HG03139 (cell line): Measurements from ENCODE around the gene PXYLP1.

Experiments
- ATAC-seq: cut with Tn5 transposase; IDR thresholded peaks from one replicate; pipeline ENCODE4 v1.9.1; 2021; ENCODE audit not compliant: unreplicated experiment

Gene PXYLP1

DNA sequence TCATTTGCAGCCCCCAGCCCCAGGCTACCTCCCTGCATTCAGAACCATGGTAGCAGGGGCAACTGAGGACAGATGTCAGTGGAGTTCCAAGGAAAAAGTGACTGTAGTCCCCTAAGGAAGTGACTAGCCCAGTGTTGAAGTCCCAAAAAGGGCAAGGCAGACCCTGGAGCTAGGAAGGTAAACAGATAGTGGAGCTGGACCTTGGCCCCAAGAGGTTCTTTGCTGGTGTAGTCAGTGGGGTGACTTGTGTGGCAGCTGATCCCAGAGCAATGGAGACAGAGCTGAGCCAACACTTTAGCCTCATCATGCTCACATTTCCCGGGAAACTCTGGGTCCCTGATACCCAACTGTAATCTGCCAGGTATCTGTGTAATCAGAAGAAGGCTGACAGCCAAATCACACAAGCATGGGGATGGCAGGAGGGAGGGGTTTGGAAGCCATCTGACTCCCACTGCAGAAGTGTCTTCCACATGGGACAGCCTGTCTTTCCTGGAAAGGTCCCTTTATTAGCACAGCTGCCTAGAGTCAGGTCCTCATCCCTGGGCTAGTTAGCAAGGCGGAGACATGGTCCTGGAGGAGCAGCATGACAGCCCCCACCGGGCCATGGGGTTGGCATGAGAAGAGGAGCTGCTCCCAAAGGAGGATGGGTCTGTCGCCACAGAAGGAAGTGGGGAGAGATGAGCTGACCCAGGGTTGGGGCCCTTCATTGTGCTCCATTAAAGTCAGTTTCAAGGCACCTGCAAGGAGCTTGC lies 39.8 kb downstream of the PXYLP1 start:
- no peak for ATAC-seq

- no peak for ATAC-seq
These were observed 41.5 kb downstream of the PXYLP1 start for GRCh38 chr3:141272906-141273662.

DNA sequence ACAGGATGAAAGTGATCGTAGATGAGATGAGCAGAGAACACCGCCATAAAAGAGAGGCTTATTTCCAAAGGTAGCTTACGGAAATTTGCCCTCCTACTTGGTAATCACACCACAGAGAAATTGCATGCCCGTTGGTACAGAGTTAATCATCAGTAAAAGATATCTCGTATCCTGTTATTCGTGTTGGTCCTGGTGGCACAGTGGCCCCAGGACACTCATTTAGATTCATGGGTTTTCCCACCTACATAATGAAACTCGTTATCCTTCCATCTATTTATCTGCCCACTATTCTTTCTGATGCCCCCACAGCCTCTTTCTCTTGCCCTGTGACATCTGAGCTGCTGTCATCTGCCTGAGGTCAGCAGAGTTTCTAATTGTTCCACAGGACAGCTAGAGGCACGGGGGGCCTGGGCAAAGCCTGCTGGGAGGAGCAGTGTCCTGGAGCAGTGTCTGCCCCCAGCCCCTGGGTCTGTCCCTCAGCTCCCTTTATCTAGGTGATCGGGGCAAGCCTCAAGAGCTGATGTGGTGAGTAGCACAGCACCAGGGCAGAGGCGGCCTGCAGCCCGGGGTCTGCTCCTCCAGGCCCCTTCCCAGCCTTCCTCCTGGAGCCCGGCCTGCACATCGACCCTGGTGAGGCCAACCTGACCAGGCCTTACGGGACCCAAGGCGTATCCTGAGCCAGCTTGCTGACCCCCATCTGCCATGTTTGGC lies 42.2 kb downstream of the PXYLP1 start:
- no peak for ATAC-seq

- no peak for ATAC-seq
These were observed 42.9 kb downstream of the PXYLP1 start for GRCh38 chr3:141274411-141275031.

GRCh38 chr3:141275032-141275422 lies 43.4 kb downstream of the PXYLP1 start:
- no peak for ATAC-seq

GRCh38 chr3:141275511-141275910 lies 43.9 kb downstream of the PXYLP1 start:
- no peak for ATAC-seq

DNA sequence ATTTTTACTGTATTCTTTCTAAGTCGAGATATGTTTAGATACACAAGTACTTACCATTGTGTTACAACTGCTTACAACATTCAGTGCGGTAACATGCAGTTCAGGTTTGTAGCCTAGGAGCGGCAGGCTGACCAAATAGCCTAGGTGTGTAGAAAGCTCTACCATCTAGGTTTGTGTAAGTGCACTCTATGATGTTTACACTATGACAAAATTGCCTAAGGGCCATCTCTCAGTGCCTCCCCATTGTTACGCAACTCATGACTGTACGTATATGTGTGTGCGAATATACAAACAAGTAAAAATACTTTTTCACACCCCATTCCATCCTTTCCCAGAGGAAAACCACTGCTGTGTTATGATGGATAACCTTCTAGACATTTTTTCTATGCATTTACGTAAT lies 44.3 kb downstream of the PXYLP1 start:
- no peak for ATAC-seq

- no peak for ATAC-seq
These were observed 44.8 kb downstream of the PXYLP1 start for GRCh38 chr3:141276398-141276797.

- no peak for ATAC-seq
These were observed 45.8 kb downstream of the PXYLP1 start for GRCh38 chr3:141277451-141277850.

DNA sequence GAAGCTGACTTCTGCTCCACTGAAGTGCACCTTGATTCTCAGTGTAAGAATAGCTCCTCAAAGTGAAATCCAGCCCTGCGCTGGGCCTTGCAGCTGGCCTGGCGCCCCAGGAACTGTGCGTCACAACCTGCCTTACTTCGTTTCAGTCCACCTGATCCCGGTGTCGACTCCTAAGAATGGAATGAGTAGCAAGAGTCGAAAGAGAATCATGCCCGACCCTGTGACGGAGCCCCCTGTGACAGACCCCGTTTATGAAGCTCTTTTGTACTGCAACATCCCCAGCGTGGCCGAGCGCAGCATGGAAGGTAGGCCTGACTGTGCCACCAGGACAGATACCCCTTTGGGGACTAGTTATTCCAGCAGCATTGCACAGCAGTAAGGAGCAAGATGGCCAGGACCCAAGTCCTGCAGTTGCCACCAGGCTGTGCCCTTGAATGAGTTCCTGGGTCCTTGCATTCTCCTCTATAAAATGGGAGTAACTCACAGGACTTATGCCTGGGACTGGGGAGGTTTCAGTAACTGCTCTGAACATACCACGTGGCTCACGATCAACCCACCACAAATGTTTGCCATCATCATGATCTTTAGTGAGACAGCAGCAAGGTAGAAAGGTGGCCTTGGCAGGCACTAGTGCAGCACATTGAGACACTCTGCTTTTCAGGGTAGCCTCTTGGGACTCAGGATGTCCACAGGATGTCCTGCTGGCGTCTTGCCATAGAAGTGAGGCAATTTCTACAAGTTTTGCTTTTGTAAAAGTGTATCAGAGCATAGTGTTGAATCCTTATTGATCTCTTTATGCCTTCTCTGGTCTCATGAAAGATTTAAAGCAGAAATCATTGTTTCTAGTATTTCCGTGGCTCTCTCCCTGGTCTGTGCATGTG lies 46.8 kb downstream of the PXYLP1 start:
- ATAC-seq: no peak

GRCh38 chr3:141279077-141279967 lies 47.7 kb downstream of the PXYLP1 start:
- ATAC-seq: peak; percentile 59

DNA sequence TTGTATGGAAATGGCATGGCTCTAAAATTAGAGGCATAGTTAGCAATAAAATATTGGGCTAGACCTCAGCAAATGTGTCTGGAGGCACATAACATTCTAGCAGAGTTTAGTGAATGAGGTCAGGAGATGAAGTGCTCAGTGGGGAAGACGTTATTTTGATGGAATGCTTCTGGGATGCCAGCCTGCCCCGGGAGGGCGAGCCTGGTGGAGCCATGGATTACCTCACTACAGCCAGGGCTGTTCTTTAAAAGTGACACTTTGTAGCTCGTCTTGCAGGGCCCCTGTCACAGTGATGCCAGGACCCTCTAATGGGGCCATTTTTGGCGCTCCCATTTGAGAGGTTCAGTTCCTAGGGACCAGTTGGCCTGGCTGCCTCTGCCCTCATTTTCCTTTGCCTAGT lies 48.5 kb downstream of the PXYLP1 start:
- ATAC-seq: no peak

DNA sequence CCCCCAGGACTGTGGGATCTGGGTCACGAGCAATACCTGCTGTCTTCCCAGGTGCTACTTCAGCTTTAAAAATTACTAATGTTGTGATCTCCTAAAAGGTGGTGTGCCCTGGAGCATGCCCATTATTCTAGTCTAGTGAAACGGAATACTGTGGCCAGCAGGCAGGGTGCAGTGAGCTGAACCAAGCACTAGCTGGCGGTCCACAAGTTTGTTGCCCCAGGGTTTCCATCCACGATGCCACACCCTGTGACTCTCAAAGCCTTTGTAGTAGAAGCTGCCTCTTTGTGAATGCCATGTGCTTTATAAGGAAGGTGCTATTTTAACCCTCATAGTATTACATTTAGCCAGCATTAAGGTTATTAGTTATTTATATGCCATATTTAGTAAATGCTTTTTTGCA lies 49.1 kb downstream of the PXYLP1 start:
- no peak for ATAC-seq

- ATAC-seq: no peak
These were observed 53.9 kb downstream of the PXYLP1 start for GRCh38 chr3:141285570-141285969.

- no peak for ATAC-seq
These were observed 55.2 kb downstream of the PXYLP1 start for GRCh38 chr3:141286856-141287255.

DNA sequence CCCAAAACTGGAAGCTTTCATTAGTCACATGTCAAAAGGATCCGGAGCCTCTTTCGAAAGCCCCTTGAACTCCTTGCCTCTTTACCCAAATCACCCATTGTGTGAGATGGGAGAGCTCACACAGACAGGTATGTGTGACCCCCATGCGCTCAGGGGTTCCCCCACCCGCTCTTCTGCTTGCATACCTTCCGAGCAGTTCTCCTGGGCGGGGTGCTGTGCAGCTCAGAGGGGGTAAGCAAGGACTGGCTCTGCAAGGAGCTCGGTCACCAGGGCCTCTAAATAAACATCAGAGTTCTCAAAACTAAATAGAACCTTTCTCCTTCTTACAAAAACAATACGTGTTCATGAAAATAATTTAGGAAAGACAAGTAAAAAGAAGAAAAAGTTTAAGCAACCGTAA lies 55.7 kb downstream of the PXYLP1 start:
- no peak for ATAC-seq

GRCh38 chr3:141288336-141288990 lies 56.8 kb downstream of the PXYLP1 start:
- no peak for ATAC-seq

DNA sequence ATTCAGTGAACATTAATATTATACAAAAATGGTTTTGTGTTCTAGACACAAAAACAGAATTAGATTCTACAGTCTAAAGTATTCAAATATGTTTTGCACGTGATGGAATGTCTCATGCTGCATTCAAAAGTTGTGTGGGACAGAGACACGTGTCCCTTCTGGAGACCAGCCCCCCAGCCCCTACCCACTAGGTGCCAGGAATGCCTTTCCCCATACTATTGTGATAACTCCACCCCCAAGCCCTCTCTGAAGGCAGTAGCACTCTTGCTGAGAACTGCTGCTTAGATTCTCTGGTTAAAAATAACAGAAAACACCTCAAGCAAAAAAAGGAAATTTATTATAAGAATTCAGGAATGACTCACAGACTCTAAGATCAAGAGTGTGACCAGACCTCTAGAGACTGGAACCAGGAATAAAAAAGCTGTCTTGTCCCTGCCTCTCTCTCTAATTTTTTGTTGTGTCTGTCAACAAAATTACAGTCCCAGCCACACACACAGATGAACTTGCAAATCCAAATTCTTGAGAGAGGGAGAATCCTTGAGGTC lies 57.7 kb downstream of the PXYLP1 start:
- no peak for ATAC-seq
